NCI-H774 (cell line): ENCODE data around the gene MPP7.

ENCODE experiments used
- DNase-seq: peaks from one replicate; lab custom pipeline; 2025; lab: John Stamatoyannopoulos, UW

MPP7 gene

GRCh38 chr10:28266449-28267224 lies 36.2 kb downstream of the MPP7 start:
- DNase-seq, result no peak

GRCh38 chr10:28263136-28263857 lies 39.6 kb downstream of the MPP7 start:
- DNase-seq, result no peak

- DNase-seq, result no peak
Measured at GRCh38 chr10:28256776-28257175, 46.1 kb downstream of the MPP7 start.

GRCh38 chr10:28254290-28254985 lies 48.4 kb downstream of the MPP7 start:
- no peak for DNase-seq

- DNase-seq, result no peak
Measured at GRCh38 chr10:28253169-28253785, 49.6 kb downstream of the MPP7 start.
